HCT116 (cell line): ENCODE data around the gene ABHD14A. TPM values are rescaled to one million over a fixed set of nuclear protein-coding genes. Genes with fewer than 3 reads are reported as not detected.

Experiments
- ATAC-seq: fragments of 200-7000 bp; cut with Tn5 transposase; 2 replicates; pipeline ENCODE4 v1.9.1; 2020; ENCODE audit warnings: mild to moderate bottlenecking, moderate library complexity
- BruUV-seq: library from RNA; stranded (reverse); fragments of 400-500 nt; replicated peaks from 2 replicates; lab custom pipeline; 2021; lab: Mats Ljungman, UMichigan
- CTCF ChIA-PET: fragments of 300-600 bp; sonication (Branson Sonifier 250); formaldehyde crosslinking; loops from one replicate; lab custom pipeline; 2021; ENCODE audit warnings: antibody characterized with exemption; lab: Charles Lee
- POLR2A ChIA-PET: fragments of 300-600, 350-600 bp; sonication (Branson Sonifier 250); formaldehyde crosslinking; loops from one replicate; lab custom pipeline; 2021; ENCODE audit warnings: antibody characterized with exemption; lab: Charles Lee
- RAD21 ChIA-PET, 2 experiments: fragments of 300-600 bp; sonication (Branson Sonifier 250); formaldehyde crosslinking; loops; one replicate each; lab custom pipeline; 2023; ENCODE audit warnings: low total read pairs in 2 of 2; ENCODE audit not compliant: uncharacterized antibody in 2 of 2, unreplicated experiment in 2 of 2, low non-redundant PET in 1 of 2; lab: Charles Lee
- DNase-seq: peaks from one replicate; pipeline ENCODE4 v3.0.0-alpha.2; 2010; ENCODE audit warnings: low read depth, low spot score
- H2AFZ ChIP-seq: fragments of 200-600 bp; shearing (Covaris generic), sonication (generic); 2 replicates; pipeline ENCODE4 v1.6.1; 2017; ENCODE audit warnings: low read depth, mixed run types, mixed read lengths, antibody characterized with exemption, low read length; ENCODE audit not compliant: poor library complexity, severe bottlenecking
- H3K27ac ChIP-seq: 2 replicates; pipeline ENCODE4 v1.5.1; 2012; ENCODE audit warnings: low read depth, low read length
- H3K27me3 ChIP-seq: fragments of 200-600 bp; sonication (generic); 2 replicates; pipeline ENCODE4 v1.6.1; 2016; ENCODE audit warnings: mixed run types, low read length, mixed read lengths; ENCODE audit not compliant: insufficient read depth
- H3K36me3 ChIP-seq, 2 experiments: fragments of 200-500 bp in 1 of 2; fragments of 200-600 bp in 1 of 2; sonication (Bioruptor generic) in 1 of 2; sonication (generic) in 1 of 2; 2 replicates each; pipeline versions ENCODE4 v1.5.1 to v1.6.1; 2014 to 2016; ENCODE audit warnings: low read length in 2 of 2, inconsistent platforms in 1 of 2, mixed read lengths in 1 of 2, mixed run types in 1 of 2; ENCODE audit not compliant: insufficient read depth in 2 of 2, control insufficient read depth in 1 of 2
- H3K4me1 ChIP-seq, 2 experiments: fragments of 200-600 bp in 1 of 2; sonication (generic) in 1 of 2; 2 replicates each; pipeline versions ENCODE4 v1.5.1 to v1.6.1; 2012 to 2017; ENCODE audit warnings: low read length in 2 of 2, inconsistent platforms in 1 of 2, mild to moderate bottlenecking in 1 of 2, mixed read lengths in 1 of 2, mixed run types in 1 of 2, moderate library complexity in 1 of 2; ENCODE audit not compliant: insufficient read depth in 2 of 2, control insufficient read depth in 1 of 2
- H3K4me2 ChIP-seq: fragments of 200-600 bp; sonication (generic); 2 replicates; pipeline ENCODE4 v1.6.1; 2017; ENCODE audit warnings: mixed run types, low read length, mixed read lengths
- H3K4me3 ChIP-seq, 2 experiments: fragments of 200-600 bp in 1 of 2; sonication (generic) in 1 of 2; replicated peaks in 1 of 2; 2 replicates each; pipeline ENCODE4 v1.5.1; 2011 to 2016; ENCODE audit warnings: low read length in 2 of 2, control low read depth in 1 of 2, low read depth in 1 of 2, mild to moderate bottlenecking in 1 of 2, mixed read lengths in 1 of 2, mixed run types in 1 of 2
- H3K79me2 ChIP-seq: fragments of 200-600 bp; sonication (generic); 2 replicates; pipeline ENCODE4 v1.6.1; 2017; ENCODE audit warnings: mild to moderate bottlenecking, mixed run types, low read length, moderate library complexity, mixed read lengths; ENCODE audit not compliant: insufficient read depth
- H3K9ac ChIP-seq: fragments of 200-600 bp; sonication (generic); 2 replicates; pipeline ENCODE4 v1.6.1; 2016; ENCODE audit warnings: low read length, mixed read lengths
- H3K9me2 ChIP-seq: fragments of 200-600 bp; sonication (generic), shearing (Covaris generic); 2 replicates; pipeline ENCODE4 v1.6.1; 2017; ENCODE audit warnings: mixed run types, mild to moderate bottlenecking, moderate library complexity; ENCODE audit not compliant: insufficient read depth
- H3K9me3 ChIP-seq, 2 experiments: fragments of 200-500 bp in 1 of 2; fragments of 200-600 bp in 1 of 2; sonication (Bioruptor generic) in 1 of 2; sonication (generic) in 1 of 2; 2 replicates each; pipeline ENCODE4 v1.6.1; 2014 to 2017; ENCODE audit warnings: low read length in 2 of 2, mixed read lengths in 2 of 2, inconsistent platforms in 1 of 2, low read depth in 1 of 2, mild to moderate bottlenecking in 1 of 2, mixed run types in 1 of 2, moderate library complexity in 1 of 2; ENCODE audit not compliant: control insufficient read depth in 1 of 2, insufficient read depth in 1 of 2
- H4K20me1 ChIP-seq: fragments of 200-600 bp; sonication (generic), shearing (Covaris generic); 2 replicates; pipeline ENCODE4 v1.6.1; 2017; ENCODE audit warnings: mixed run types, mild to moderate bottlenecking, moderate library complexity; ENCODE audit not compliant: insufficient read depth
- ATF3 ChIP-seq: IDR thresholded peaks from 2 replicates; pipeline ENCODE4 v1.6.1; 2012
- CBX3 ChIP-seq: IDR thresholded peaks from 2 replicates; pipeline ENCODE4 v1.6.1; 2012; ENCODE audit warnings: low read depth
- CEBPB ChIP-seq: IDR thresholded peaks from 2 replicates; pipeline ENCODE4 v1.6.1; 2012; ENCODE audit warnings: low read depth
- EGR1 ChIP-seq: IDR thresholded peaks from 2 replicates; pipeline ENCODE4 v1.6.1; 2012; ENCODE audit warnings: low read depth
- EZH2 ChIP-seq: fragments of 200-600 bp; sonication (generic); IDR thresholded peaks from 2 replicates; pipeline ENCODE4 v1.6.1; 2017; ENCODE audit warnings: antibody characterized with exemption, mixed run types
- EZH2phosphoT487 ChIP-seq: fragments of 200-600 bp; IDR thresholded peaks from 2 replicates; pipeline ENCODE4 v1.6.1; 2018; ENCODE audit warnings: antibody characterized with exemption, borderline replicate concordance
- FOSL1 ChIP-seq: IDR thresholded peaks from 2 replicates; pipeline ENCODE4 v1.6.1; 2012; ENCODE audit warnings: low read depth
- MAX ChIP-seq: IDR thresholded peaks from 2 replicates; pipeline ENCODE4 v1.6.1; 2012
- POLR2A ChIP-seq: IDR thresholded peaks from 2 replicates; pipeline ENCODE4 v1.7.0; 2011; ENCODE audit warnings: borderline replicate concordance; ENCODE audit not compliant: insufficient read depth, insufficient read length; ENCODE audit errors: extremely low read depth
- SIN3A ChIP-seq: IDR thresholded peaks from 2 replicates; pipeline ENCODE4 v1.6.1; 2012; ENCODE audit warnings: low read depth
- TCF7L2 ChIP-seq: IDR thresholded peaks from 2 replicates; pipeline ENCODE4 v1.7.0; 2011; ENCODE audit warnings: borderline replicate concordance, inconsistent platforms; ENCODE audit not compliant: insufficient read depth, insufficient read length; ENCODE audit errors: extremely low read depth
- ZFX ChIP-seq: fragments of 450-650 bp; IDR thresholded peaks from 2 replicates; pipeline ENCODE4 v1.6.1; 2017
- intact Hi-C: fragments of 100-400 bp; cut with micrococcal nuclease; formaldehyde crosslinking; loops from 2 replicates; pipeline ENCODE4 v1.10.0; 2022
- total RNA-seq: library from RNA; stranded (reverse); gene quantifications from one replicate; pipeline ENCODE4 v1.2.1, GENCODE V29; 2021; ENCODE audit not compliant: unreplicated experiment
- TF ChIP-seq, protein P1 (sequence below): IDR thresholded peaks from 2 replicates; pipeline ENCODE4 v1.6.1; 2012; ENCODE audit warnings: low read depth

The ABHD14A gene
- total RNA-seq, 1 experiment from 2014 or later: 11.6 TPM

GRCh38 chr3:51934139-51934850 is 40.6 kb upstream of the ABHD14A start:
- peaks cover 29 to 64% of the 10 kb centered on the region in 2 experiments for H3K36me3 ChIP-seq
- H3K9me3 ChIP-seq: no peaks in the 10 kb centered on the region
- intact Hi-C loops: no loop called here
- H3K4me2 ChIP-seq: no peak overlapping the region
- H3K4me1 ChIP-seq: no peaks in the 10 kb centered on the region
- H3K9me2 ChIP-seq: no peaks in the 10 kb centered on the region
- no peak for DNase-seq
- no peak for ATAC-seq
- no peak for TF ChIP-seq EZH2
- no peak for TF ChIP-seq EGR1
- TF ChIP-seq TCF7L2: no peak
- TF ChIP-seq MAX: no peak
- H3K9ac ChIP-seq: no peak overlapping the region
- H3K27ac ChIP-seq: no peak overlapping the region
- no TSS peak for BruUV-seq
- H2AFZ ChIP-seq: no peak overlapping the region
- no peaks in the 10 kb centered on the region for H4K20me1 ChIP-seq
- POLR2A ChIA-PET: no interaction called here
- H3K4me3 ChIP-seq: no peak overlapping the region
- RAD21 ChIA-PET: no interaction called here
- peaks cover 27% of the 10 kb centered on the region for H3K79me2 ChIP-seq
- CTCF ChIA-PET: no interaction called here
- no peaks in the 10 kb centered on the region for H3K27me3 ChIP-seq

GRCh38 chr3:51934991-51935885 is 39.6 kb upstream of the ABHD14A start:
- Histone ChIP-seq H2AFZ (no peak overlapping the region), H3K79me2 (peaks cover 36% of the 10 kb centered on the region), H3K36me3 (peaks cover 29 to 65% of the 10 kb centered on the region in 2 experiments), H3K4me3 (no peak overlapping the region), H3K27me3 (no peaks in the 10 kb centered on the region), H3K9me3 (no peaks in the 10 kb centered on the region), H3K4me2 (no peak overlapping the region), H4K20me1 (no peaks in the 10 kb centered on the region), H3K9ac (no peak overlapping the region), H3K9me2 (no peaks in the 10 kb centered on the region), H3K27ac (no peak overlapping the region), H3K4me1 (peaks cover 3 to 6% of the 10 kb centered on the region in 2 experiments)
- no peak for ATAC-seq
- RAD21 ChIA-PET: no interaction called here
- CTCF ChIA-PET: no interaction called here
- POLR2A ChIA-PET: no interaction called here
- BruUV-seq: no TSS peak
- no peak for DNase-seq
- intact Hi-C loops: no loop called here
- TF ChIP-seq SIN3A (no peak), ZFX (no peak), ATF3 (no peak), POLR2A (no peak), TCF7L2 (no peak), FOSL1 (no peak), CBX3 (no peak), EZH2phosphoT487 (no peak), CEBPB (no peak)
- TF ChIP-seq, protein P1, sequence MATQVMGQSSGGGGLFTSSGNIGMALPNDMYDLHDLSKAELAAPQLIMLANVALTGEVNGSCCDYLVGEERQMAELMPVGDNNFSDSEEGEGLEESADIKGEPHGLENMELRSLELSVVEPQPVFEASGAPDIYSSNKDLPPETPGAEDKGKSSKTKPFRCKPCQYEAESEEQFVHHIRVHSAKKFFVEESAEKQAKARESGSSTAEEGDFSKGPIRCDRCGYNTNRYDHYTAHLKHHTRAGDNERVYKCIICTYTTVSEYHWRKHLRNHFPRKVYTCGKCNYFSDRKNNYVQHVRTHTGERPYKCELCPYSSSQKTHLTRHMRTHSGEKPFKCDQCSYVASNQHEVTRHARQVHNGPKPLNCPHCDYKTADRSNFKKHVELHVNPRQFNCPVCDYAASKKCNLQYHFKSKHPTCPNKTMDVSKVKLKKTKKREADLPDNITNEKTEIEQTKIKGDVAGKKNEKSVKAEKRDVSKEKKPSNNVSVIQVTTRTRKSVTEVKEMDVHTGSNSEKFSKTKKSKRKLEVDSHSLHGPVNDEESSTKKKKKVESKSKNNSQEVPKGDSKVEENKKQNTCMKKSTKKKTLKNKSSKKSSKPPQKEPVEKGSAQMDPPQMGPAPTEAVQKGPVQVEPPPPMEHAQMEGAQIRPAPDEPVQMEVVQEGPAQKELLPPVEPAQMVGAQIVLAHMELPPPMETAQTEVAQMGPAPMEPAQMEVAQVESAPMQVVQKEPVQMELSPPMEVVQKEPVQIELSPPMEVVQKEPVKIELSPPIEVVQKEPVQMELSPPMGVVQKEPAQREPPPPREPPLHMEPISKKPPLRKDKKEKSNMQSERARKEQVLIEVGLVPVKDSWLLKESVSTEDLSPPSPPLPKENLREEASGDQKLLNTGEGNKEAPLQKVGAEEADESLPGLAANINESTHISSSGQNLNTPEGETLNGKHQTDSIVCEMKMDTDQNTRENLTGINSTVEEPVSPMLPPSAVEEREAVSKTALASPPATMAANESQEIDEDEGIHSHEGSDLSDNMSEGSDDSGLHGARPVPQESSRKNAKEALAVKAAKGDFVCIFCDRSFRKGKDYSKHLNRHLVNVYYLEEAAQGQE: no peak
